NCI-H82 treated with DMSO at 0.1 percent for 48 hours (cell line): Measurements from ENCODE around the gene NLRP14.

Experiments used
- DNase-seq: peaks from one replicate; lab custom pipeline; 2025; ENCODE audit not compliant: unreplicated experiment; lab: John Stamatoyannopoulos, UW

Gene NLRP14, protein sequence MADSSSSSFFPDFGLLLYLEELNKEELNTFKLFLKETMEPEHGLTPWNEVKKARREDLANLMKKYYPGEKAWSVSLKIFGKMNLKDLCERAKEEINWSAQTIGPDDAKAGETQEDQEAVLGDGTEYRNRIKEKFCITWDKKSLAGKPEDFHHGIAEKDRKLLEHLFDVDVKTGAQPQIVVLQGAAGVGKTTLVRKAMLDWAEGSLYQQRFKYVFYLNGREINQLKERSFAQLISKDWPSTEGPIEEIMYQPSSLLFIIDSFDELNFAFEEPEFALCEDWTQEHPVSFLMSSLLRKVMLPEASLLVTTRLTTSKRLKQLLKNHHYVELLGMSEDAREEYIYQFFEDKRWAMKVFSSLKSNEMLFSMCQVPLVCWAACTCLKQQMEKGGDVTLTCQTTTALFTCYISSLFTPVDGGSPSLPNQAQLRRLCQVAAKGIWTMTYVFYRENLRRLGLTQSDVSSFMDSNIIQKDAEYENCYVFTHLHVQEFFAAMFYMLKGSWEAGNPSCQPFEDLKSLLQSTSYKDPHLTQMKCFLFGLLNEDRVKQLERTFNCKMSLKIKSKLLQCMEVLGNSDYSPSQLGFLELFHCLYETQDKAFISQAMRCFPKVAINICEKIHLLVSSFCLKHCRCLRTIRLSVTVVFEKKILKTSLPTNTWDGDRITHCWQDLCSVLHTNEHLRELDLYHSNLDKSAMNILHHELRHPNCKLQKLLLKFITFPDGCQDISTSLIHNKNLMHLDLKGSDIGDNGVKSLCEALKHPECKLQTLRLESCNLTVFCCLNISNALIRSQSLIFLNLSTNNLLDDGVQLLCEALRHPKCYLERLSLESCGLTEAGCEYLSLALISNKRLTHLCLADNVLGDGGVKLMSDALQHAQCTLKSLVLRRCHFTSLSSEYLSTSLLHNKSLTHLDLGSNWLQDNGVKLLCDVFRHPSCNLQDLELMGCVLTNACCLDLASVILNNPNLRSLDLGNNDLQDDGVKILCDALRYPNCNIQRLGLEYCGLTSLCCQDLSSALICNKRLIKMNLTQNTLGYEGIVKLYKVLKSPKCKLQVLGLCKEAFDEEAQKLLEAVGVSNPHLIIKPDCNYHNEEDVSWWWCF

DNA sequence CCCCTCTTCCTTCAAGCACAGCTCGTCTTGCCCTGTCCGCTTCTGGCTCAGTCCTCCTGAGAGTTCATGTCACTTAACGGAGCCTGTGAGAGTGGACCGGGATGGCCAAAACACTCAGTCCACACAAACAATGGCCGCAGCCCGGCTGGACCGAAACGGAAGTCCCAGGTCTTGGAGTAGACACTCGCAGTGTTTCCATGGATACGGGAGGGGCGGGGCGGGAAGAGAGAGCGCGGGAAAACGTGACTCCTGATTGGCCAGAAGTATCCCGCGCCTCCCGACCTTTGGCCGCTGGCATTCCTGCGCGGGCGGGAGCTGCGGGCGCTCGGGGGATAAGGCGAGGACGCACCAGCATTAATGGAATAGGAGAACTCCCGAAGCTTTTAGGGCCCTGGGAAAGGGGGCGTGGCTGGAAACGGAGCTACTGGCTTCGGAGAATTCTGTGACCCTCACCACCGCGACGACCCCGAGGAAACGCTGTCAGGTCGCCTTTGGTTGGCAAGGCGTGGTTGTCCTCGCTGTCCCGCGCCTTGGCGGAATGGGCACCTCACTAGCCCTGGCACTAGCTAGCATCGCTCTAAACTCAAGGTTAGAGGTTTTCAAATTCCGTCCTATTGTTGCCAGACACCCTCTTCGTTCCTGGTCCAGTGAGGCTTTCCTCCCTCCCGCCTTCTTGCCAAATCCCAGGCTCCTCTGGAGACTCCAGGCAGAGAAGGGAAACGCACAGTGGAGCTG is at the start of gene NLRP14, which contains the start of gene ZNF214:
NLRP14 (plus strand) TSS at position 297 of the 735 bp plus-strand sequence. CDS start 18,108 bp downstream, outside the sequence.
ZNF214 (minus strand) TSS at position 164 of the 735 bp plus-strand sequence. CDS start 17,511 bp downstream, outside the sequence.
- DNase-seq = peak; percentile 66

DNA sequence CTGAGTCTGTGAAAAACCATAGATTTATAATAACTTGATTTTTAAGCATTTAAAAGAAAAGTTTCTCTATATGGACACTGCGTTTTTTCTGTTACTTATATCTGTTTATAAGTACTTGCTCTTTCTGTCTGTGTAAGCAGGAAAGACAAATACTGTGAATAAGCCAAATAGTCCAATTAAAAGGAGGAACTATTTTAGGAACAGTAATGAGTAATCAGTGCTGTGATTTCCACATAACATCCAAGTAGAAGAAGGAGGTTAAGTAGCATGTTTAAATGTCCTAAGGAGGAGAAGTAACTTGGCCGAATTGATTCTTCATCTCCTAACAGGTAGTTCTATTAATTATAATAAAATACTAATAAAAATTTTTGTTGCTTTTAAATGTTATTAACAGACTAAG is 40.9 kb upstream of the NLRP14 start:
- no peak for DNase-seq

DNA sequence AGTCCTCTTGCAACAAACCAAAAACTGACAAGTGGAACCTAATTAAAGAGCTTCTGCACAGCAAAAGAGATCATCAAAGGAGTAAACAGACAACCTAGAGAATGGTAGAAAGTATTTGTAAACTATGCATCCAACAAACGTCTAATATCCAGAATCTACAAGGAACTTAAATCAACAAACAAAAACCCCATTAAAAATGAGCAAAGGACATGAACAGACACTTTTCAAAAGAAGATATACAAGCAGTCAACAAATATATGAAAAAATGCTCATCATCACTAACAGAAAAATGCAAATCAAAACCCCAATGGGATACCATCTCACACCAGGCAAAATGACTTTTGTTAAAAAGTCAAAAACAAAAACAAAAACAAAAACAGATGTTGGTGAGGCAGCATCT is 33.8 kb upstream of the NLRP14 start:
- no peak for DNase-seq

DNA sequence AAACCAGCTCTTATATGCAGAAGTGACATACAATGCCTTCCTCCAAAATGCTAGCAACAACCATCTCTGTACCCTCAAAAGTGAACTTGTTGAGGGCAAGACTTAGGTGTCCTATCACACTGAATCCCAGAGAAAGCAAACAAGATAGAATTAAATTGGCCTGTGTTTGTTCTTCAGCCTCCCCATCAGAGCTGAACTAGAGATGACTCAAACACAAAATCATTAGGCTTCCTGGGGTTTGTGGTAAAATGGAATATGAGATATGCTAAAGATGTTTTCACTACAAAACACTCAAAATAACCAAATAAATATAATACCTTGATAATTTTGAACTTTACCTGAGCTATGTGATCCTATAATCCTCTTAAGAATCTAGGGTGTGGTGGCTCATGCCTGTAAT is 31.8 kb upstream of the NLRP14 start:
- no peak for DNase-seq

DNA sequence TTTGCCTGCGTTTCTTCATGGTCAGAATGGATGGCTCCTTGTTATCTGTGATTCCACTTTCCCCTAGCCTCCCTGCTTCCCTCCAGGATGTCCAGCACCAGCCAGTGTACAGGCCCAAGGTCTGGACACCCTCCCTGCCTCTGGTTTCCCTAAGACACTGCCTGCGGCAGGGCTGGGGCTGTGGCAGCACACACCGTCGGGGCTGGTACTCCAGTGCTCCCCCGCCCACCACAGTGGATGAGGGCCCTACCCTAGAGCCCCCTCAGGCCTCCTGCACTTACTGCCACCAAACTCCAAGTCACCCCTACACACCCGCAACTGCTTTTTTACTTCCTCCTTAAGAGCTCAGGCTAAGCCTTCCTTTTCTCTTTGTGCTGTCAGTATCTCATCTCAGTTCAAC is 29.1 kb upstream of the NLRP14 start:
- no peak for DNase-seq

DNA sequence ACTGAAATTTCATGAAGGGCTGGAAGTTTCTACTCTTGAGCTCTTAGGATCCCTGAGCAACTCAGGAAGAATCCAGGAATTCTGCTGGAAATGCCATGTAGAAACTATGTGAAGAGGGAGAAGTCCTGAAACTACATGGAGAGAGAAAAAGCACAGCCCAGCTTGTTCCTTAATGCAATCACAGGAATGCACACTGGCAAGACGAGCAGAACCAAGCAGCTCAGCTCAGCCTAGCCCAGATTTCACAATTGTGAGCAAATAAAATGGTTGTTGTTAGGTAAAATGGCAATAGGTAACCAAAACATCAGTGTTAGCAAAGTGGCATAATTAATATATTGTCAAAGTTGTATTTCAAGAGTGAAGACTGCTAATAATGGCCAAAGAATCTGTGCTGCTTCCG is 28.3 kb upstream of the NLRP14 start:
- no peak for DNase-seq

DNA sequence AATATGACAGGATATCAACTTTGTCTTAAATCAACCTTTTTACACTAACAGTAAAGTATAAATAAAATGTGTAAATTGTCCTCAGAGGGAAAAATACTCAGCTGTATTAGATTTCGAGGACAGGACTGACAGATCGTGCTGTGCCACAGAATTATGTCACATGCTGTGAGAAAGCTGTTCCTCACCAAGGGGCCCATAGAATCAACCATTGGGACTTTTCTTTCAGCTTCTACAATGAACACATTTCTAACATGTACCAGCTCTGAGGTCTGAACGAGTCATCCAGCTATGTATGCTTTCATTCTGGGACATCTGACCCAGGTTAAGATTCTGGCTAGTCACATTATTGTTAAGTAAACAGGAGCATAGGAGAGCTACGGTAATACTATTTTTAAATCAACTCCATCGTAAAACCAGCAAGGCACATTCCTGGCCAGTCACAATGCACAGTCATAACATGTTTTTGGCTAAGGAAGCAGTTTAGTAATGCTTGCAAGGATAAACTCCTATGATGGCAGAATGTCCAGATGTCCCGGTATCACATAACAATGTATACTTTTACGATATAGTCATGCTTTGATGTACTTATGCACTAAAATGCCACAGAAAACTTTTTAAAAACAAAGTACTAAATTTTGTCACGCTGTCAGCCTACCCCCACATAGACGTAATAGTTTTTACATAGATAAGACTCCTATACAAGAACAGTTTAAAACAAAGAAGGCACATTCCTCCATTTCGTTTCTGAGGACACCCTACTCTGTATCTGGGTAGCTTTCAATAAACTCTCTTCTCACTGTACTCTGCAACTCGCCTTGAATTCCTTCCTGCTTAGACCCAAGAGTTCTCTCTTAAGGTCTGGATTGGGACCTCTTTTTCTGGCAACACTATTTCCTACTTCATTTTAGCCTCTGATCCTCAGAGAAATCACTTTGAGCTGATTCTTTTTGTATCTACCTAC is 27.5 kb upstream of the NLRP14 start:
- DNase-seq = no peak

DNA sequence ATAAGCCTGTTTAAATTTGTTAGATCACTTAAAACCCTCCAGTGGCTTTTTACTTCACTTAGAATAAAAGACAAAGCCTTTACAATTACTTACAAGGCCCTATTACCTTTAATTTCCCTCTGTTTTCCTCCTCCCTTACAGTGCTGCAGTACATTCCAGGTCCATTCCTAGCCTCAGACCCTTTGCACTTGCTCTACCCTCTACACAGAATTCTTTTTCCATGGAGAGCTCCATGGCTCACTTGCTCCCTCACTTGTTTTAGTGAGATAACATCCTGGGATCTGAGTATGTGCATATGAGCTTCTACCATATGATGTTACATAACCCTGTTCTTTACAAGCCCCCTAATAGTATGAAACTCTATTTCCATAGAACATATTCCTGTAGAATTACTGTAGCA is 24.6 kb upstream of the NLRP14 start:
- DNase-seq = no peak

DNA sequence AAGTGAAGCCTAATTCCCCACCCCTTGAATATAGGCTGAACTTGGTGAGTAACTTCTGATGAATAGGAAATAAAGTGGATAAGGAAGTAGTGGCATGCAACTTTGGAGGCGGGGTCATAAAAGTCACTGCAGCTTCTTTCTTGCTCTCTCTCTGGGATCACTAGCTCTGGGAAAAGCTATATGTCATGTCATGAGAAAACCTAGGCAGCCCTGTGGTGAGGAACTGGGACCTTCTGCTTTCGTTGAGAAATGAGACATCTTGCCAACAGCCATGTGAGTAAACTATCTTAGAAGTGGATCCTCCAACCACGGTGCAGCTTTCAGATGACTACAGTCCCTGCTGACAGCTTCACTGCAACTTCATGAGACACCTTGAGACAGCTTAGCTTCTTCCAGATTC is 15.8 kb upstream of the NLRP14 start:
- no peak for DNase-seq

DNA sequence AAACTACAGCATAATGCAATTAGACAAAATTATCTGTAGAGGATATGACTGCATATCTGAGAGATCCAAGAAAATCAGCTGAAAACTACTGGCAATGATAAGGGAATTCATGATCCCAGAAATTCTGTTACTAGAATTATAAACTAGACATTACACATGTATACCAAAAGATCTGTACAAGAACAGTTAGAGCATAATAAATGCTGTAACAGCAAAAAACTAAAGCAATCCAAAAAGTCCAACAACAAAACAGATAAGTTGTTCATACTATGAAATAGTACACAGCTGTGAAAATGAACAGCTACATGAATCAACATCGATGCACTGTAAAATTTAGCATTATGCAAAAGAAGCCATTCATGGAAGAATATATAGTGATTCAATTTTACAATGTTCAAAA is 6.2 kb upstream of the NLRP14 start:
- no peak for DNase-seq

DNA sequence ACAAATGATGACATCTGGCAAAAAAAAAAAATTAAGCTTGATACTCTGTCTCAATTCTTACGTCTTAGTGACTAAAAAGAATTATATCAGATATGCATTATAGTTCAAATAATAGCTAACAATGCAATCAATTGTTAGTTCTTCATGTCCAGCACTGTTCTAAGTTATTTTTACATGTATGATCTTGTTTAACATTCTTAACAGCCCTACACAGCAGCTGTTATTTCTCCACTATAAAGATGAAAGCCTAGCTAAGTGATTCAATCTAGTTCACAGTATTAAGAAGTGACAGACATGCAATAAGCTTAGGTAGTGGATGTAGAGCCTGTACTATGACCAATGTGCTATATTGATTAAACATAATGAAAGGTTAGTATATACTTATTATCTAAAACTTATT is 4.3 kb upstream of the NLRP14 start:
- DNase-seq = no peak

DNA sequence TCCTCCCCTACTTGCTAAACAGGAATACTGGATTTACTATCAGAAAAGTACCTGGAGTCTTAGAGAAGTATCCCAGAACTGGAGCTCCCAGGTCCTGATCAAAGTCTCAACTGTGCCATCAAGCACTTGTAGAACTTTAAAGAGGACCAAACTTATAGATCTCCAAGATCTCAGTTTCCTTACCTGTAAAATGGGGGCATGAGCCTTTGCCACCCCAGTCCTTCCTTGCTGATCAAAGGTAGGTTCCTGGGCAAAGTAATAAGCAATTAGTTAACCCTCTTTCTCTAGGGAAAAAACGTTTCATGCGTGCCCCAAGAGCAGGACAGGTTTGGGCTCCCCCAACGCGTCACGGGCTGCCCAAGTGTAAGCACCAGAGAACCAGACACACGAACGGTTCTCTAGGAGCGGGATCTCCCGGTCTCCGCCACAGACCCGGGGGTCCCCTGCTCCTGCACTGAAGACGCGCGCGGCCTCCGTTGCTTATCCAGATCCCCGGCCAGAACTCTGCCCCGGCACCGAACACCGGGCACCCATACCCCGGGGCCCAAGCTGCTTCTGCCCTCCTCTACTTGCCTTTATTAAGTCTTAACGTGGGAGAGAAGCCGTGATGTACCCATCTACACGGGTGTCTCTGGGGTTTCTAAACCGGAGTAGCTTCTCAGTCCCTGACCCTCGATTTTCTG is 638 bp upstream of the NLRP14 start:
- DNase-seq = no peak

DNA sequence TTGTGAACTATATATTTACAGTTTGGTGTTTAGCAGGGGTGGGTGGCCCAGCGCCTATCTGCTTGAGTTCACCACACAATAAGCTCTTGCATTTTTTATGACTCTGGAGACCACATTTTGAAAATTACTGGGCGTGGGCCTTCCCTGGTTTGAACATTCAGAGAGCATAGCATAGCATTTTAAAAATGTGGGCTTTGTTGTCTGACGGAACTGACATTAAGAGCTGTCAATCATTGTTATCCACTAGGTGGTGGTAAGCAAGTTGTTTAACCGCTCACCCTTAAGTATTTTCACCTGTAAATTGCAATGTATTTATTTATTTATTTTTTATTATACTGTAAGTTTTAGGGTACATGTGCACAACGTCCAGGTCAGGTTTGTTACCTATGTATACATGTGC is 1.0 kb downstream of the NLRP14 start:
- DNase-seq = no peak

DNA sequence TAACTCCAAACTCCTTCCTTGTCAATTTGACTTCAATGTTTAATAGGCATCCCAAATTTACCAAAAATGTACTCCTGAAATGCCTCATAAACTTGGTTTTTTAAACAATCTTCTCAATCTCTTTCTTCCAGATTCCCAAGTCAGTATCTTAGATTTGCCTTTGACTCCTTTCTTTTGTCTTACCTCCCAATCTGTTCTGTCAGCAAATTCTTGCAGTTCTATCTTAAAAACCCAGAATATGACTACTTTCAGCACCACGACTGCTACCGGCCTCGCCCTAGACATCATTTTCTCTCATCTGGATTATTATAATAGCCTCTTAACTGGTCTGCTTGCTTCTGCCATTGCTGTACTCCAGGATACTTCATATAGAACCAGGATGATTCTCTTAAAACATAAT is 7.9 kb downstream of the NLRP14 start:
- no peak for DNase-seq

DNA sequence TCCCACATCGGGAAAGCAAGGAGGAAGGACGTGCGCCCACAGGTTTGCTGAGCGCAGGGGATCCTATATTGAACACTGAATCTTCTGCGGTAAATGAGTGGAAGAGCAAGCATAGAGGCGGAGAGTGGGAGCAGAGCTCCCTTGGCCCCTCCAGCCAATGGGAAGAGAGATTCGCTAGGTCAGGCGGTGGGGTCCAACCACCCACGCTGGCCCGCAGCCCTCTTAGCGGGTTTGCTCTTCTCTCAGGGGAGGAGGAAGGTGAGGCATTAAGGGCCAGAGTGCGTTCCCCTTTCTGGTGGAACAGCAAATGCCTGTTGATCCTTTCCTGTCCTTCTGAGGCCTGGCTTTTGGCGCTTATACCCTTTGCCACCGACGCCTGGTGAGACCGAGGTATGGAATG is 10.6 kb downstream of the NLRP14 start:
- no peak for DNase-seq

DNA sequence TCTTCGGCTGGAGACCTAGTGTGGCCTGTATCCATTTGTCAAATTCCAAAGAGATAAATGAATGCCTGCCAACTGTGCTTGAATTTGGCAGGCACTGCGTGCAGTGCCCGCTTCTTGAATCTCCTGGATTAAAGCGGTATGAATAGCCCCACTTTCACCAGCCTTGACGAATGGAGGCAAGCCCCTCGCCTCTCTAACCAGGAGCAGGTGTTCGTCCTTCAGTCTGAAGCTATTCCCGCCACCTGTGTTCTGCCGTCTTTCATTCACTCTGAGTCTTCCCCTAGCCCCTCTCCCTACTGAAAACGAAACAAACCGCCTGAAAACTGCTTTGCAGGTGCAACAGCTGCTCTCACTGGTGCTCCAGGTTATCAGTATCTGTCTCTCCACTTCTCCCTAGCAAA is 11.2 kb downstream of the NLRP14 start:
- DNase-seq = no peak

DNA sequence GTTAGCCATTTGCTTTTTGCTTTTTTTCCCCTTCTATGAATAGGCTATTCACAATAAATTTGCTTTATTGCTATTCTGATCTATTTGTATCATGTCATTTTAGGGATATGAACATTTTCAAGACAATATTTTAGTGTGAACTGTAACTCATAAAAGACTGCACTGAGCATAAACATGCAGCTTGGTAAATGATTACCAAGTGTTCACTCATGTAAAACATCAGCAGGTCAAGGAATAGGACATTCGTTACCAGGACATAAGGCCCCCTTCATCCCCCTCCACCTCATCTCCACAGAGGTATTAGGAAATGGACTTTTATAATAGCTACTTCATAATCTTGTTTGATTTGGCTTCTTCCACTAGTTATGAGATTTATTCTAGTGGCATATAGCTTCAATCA is 12.4 kb downstream of the NLRP14 start:
- no peak for DNase-seq

DNA sequence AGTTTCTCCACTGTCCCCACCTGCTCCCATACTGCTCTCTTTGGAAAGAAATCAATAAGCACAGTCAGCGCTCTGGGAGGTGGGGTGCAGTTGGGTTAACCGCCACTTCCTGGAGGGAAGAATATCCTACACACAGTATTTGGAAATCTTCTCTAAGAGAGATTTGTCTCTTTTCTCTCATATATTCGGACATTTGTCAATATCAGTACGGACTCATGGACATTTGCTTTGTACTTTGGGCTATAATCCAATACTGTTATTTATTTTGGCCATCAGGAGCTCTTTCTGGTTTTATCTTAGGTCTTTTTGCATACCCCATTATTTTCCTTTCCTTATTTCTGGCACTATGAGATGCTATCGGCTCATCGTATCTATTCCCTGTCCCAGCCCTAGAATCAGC is 13.7 kb downstream of the NLRP14 start:
- DNase-seq = no peak

DNA sequence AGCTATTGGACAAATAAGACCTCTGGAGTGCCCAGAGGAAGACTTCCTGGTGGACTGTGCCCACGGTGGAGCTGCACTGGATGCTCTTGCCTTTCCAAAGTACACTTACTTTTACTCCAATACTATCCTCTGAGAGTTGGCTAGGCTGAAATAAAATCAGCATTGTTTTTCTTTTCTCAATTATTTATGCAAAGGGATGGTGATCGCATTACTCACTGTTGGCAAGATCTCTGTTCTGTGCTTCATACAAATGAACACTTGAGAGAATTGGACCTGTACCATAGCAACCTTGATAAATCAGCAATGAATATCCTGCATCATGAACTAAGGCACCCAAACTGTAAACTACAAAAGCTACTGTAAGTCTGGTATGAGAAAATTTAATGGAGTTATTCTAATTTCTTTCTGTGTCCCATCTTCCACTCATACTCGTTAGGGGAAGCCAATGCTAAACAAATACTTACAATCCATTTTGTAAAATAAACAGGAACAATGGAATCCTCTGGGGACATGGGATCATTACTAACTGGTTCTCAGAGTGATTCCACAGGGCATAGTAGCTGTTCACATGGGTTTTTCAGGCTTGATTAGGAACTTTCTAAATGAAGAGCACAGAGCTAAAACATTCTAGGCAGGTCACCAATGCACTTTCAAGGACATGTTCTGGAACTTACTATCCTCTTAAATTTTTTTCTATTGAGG is 26.3 kb downstream of the NLRP14 start:
- DNase-seq = no peak
